Vagina (tissue), 2 donors: ENCODE results near the gene MYO7B.

Experiments
- CTCF ChIP-seq, 3 experiments: fragments of 450-650 bp in 2 of 3; fragments of 200-600 bp in 1 of 3; sonication (generic) in 1 of 3; IDR thresholded peaks; one replicate each; pipeline ENCODE4 v1.5.1; 2017 to 2019; ENCODE audit warnings: antibody characterized with exemption in 3 of 3, mild to moderate bottlenecking in 2 of 3, moderate library complexity in 2 of 3
- POLR2A ChIP-seq, 2 donors: fragments of 450-650 bp; IDR thresholded peaks; one replicate each; pipeline ENCODE4 v1.6.1; 2017; ENCODE audit warnings: antibody characterized with exemption in 2 of 2, mild to moderate bottlenecking in 2 of 2, moderate library complexity in 2 of 2
- POLR2AphosphoS5 ChIP-seq, 2 donors: sonication (generic); formaldehyde crosslinking; IDR thresholded peaks; one replicate each; pipeline ENCODE4 v1.9.0; 2017; ENCODE audit warnings: antibody characterized with exemption in 2 of 2, mild to moderate bottlenecking in 2 of 2, low read depth in 1 of 2; ENCODE audit not compliant: insufficient read depth in 1 of 2

DNA sequence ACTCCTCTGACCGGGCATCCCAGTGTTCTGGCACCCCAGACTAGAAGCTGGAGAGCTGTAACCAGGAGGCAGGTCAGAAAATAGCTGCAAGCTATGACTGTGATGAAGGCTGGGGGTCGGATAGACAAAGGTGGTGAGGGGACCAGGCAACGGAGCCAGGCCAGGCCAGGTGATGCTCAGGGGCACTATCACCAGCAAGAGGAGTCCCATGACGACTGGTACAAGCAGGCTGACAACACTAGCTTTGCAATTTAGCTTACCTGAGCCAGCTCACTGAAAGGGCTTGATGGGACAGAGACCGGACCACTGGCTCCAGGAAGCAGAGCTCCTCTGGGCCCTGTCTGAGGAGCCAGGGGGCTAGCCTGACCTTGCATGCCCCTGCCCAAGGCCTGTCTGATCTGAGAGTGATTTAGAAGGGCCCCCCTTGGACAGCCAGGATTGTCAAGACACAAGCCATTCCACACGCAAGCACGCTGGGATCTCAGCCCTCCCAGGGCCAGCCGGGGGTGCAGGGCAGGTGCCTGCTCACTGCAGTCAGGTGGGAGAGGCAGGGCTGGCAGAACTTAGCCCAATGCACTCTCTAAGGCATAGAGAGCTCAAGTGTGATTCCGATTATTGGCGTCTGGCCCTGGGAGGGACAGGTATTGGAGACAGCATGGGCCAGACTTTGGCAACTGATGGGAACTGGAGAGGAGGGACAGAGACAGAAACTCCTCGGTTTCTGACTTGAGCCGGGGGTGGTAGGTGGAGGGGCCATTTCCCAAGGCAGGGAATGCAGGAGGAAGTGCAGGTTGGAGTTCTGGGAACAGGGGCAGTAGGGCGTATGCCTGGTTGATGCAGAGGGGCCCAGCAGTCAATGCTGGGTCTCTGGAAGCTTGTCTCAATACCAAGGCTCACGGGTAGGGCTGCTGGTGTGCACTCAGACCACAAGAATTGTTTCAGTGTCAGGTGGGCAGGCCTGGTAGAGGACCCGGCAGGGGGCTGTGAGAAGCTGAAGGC is 47.7 kb downstream of the MYO7B start:
- TF ChIP-seq CTCF (IDR thresholded peaks at IDR 0.05) = no peak
- no peak for TF ChIP-seq POLR2AphosphoS5 (IDR thresholded peaks at IDR 0.05; ENCODE audit: insufficient read depth in 1 of 2, low read depth in 1 of 2)
- no peak for TF ChIP-seq POLR2A (IDR thresholded peaks at IDR 0.05)
